Measurements from ENCODE around the gene TPGS2.

TPGS2 gene

GRCh38 chr18:36826556-36826955 is 2.2 kb downstream of the TPGS2 start:
- DNase-seq (ENCODE audit: low spot score) = no peak
- no peak overlapping the region for H3K4me2 ChIP-seq (ENCODE audit: insufficient read depth, low read length, poor library complexity, severe bottlenecking)
- H3K23ac ChIP-seq (ENCODE audit: low read depth, low read length, poor library complexity) = no peak overlapping the region
- H2BK120ac ChIP-seq (ENCODE audit: low read depth, low read length) = no peak overlapping the region
- no peak overlapping the region for H4K8ac ChIP-seq (ENCODE audit: low read depth, low read length)
- no peak overlapping the region for H2BK12ac ChIP-seq (ENCODE audit: low read length)
- H4K91ac ChIP-seq (ENCODE audit: low read depth, low read length, poor library complexity) = no peak overlapping the region
- peaks cover 0 to 2% of the 10 kb centered on the region in 2 donors for H3K4me1 ChIP-seq (ENCODE audit: control insufficient read depth in 2 of 2, insufficient read depth in 1 of 2, low read depth in 1 of 2, low read length in 2 of 2)
- no peak overlapping the region for H2BK15ac ChIP-seq (ENCODE audit: low read length)
- no peak overlapping the region for H3K14ac ChIP-seq (ENCODE audit: low read length)
- H3K36me3 ChIP-seq (replicated peaks in 1 of 2; ENCODE audit: control insufficient read depth in 2 of 2, insufficient read depth in 2 of 2, low read length in 2 of 2) = peaks cover 5 to 46% of the 10 kb centered on the region in 2 donors
- no peak overlapping the region for H3K27ac ChIP-seq (replicated peaks; ENCODE audit: low read length)
- WGBS, 2 donors (ENCODE audit: extremely low coverage in 2 of 2, insufficient read length in 2 of 2, insufficient replicate concordance in 1 of 2) = no CpG with 5 or more reads among the region's 3 CpGs
- H3K9me3 ChIP-seq (replicated peaks in 1 of 2; ENCODE audit: control insufficient read depth in 2 of 2, insufficient read depth in 1 of 2, low read depth in 1 of 2, low read length in 2 of 2) = peaks cover 0 to 13% of the 10 kb centered on the region in 2 donors
- H3K27me3 ChIP-seq (ENCODE audit: control insufficient read depth in 3 of 3, insufficient read depth in 3 of 3, low read depth in 1 of 3, low read length in 3 of 3) = no peaks in the 10 kb centered on the region
- no peak overlapping the region for H3K4ac ChIP-seq (ENCODE audit: low read length)
- H2AK5ac ChIP-seq (ENCODE audit: low read depth, low read length) = no peak overlapping the region
- no peak overlapping the region for H2AFZ ChIP-seq (ENCODE audit: low read length)
- no peak overlapping the region for H3K4me3 ChIP-seq (ENCODE audit: low read length in 2 of 2)
- H2BK5ac ChIP-seq (ENCODE audit: low read length) = no peak overlapping the region
- H3K18ac ChIP-seq (ENCODE audit: low read length) = no peak overlapping the region
- H3K9ac ChIP-seq (ENCODE audit: low read depth, low read length, poor library complexity) = no peak overlapping the region
- H3K79me1 ChIP-seq (ENCODE audit: low read depth, low read length) = peaks cover 5% of the 10 kb centered on the region

- no peaks in the 10 kb centered on the region for H3K27me3 ChIP-seq (ENCODE audit: control insufficient read depth in 3 of 3, insufficient read depth in 3 of 3, low read depth in 1 of 3, low read length in 3 of 3)
- peaks cover 5 to 56% of the 10 kb centered on the region in 2 donors for H3K36me3 ChIP-seq (replicated peaks in 1 of 2; ENCODE audit: control insufficient read depth in 2 of 2, insufficient read depth in 2 of 2, low read length in 2 of 2)
- peaks cover 0 to 13% of the 10 kb centered on the region in 2 donors for H3K9me3 ChIP-seq (replicated peaks in 1 of 2; ENCODE audit: control insufficient read depth in 2 of 2, insufficient read depth in 1 of 2, low read depth in 1 of 2, low read length in 2 of 2)
- H2BK12ac ChIP-seq (ENCODE audit: low read length) = no peak overlapping the region
- no peak overlapping the region for H3K4me3 ChIP-seq (ENCODE audit: low read length in 2 of 2)
- H3K4ac ChIP-seq (ENCODE audit: low read length) = no peak overlapping the region
- no peak overlapping the region for H3K4me2 ChIP-seq (ENCODE audit: insufficient read depth, low read length, poor library complexity, severe bottlenecking)
- no peak overlapping the region for H2AFZ ChIP-seq (ENCODE audit: low read length)
- peaks cover 0 to 2% of the 10 kb centered on the region in 2 donors for H3K4me1 ChIP-seq (ENCODE audit: control insufficient read depth in 2 of 2, insufficient read depth in 1 of 2, low read depth in 1 of 2, low read length in 2 of 2)
- H3K79me1 ChIP-seq (ENCODE audit: low read depth, low read length) = peaks cover 5% of the 10 kb centered on the region
- no peak overlapping the region for H4K91ac ChIP-seq (ENCODE audit: low read depth, low read length, poor library complexity)
- no peak overlapping the region for H2BK15ac ChIP-seq (ENCODE audit: low read length)
- H2AK5ac ChIP-seq (ENCODE audit: low read depth, low read length) = no peak overlapping the region
- no peak overlapping the region for H3K23ac ChIP-seq (ENCODE audit: low read depth, low read length, poor library complexity)
- no peak overlapping the region for H3K27ac ChIP-seq (replicated peaks; ENCODE audit: low read length)
- no peak overlapping the region for H4K8ac ChIP-seq (ENCODE audit: low read depth, low read length)
- H3K14ac ChIP-seq (ENCODE audit: low read length) = no peak overlapping the region
- no peak overlapping the region for H3K9ac ChIP-seq (ENCODE audit: low read depth, low read length, poor library complexity)
- DNase-seq (ENCODE audit: low spot score) = no peak
- no peak overlapping the region for H2BK120ac ChIP-seq (ENCODE audit: low read depth, low read length)
- no peak overlapping the region for H3K18ac ChIP-seq (ENCODE audit: low read length)
- no peak overlapping the region for H2BK5ac ChIP-seq (ENCODE audit: low read length)
Measured at GRCh38 chr18:36825526-36825925, 3.3 kb downstream of the TPGS2 start.

GRCh38 chr18:36821681-36822080 is 7.1 kb downstream of the TPGS2 start:
- Histone ChIP-seq H2AK5ac (ENCODE audit: low read depth, low read length) (no peak overlapping the region), H4K91ac (ENCODE audit: low read depth, low read length, poor library complexity) (no peak overlapping the region), H3K27me3 (ENCODE audit: control insufficient read depth in 3 of 3, insufficient read depth in 3 of 3, low read depth in 1 of 3, low read length in 3 of 3) (no peaks in the 10 kb centered on the region), H2BK120ac (ENCODE audit: low read depth, low read length) (no peak overlapping the region), H2BK5ac (ENCODE audit: low read length) (no peak overlapping the region), H3K4me1 (ENCODE audit: control insufficient read depth in 2 of 2, insufficient read depth in 1 of 2, low read depth in 1 of 2, low read length in 2 of 2) (no peaks in the 10 kb centered on the region), H3K14ac (ENCODE audit: low read length) (no peak overlapping the region), H3K9me3 (replicated peaks in 1 of 2; ENCODE audit: control insufficient read depth in 2 of 2, insufficient read depth in 1 of 2, low read depth in 1 of 2, low read length in 2 of 2) (peaks cover 0 to 12% of the 10 kb centered on the region in 2 donors), H3K4me3 (ENCODE audit: low read length in 2 of 2) (no peak overlapping the region), H3K36me3 (replicated peaks in 1 of 2; ENCODE audit: control insufficient read depth in 2 of 2, insufficient read depth in 2 of 2, low read length in 2 of 2) (peaks cover 17 to 90% of the 10 kb centered on the region in 2 donors), H3K4ac (ENCODE audit: low read length) (no peak overlapping the region), H3K27ac (replicated peaks; ENCODE audit: low read length) (no peak overlapping the region), H3K23ac (ENCODE audit: low read depth, low read length, poor library complexity) (no peak overlapping the region), H3K18ac (ENCODE audit: low read length) (no peak overlapping the region), H4K8ac (ENCODE audit: low read depth, low read length) (no peak overlapping the region), H3K79me1 (ENCODE audit: low read depth, low read length) (no peaks in the 10 kb centered on the region), H3K9ac (ENCODE audit: low read depth, low read length, poor library complexity) (no peak overlapping the region), H2AFZ (ENCODE audit: low read length) (no peak overlapping the region), H3K4me2 (ENCODE audit: insufficient read depth, low read length, poor library complexity, severe bottlenecking) (no peak overlapping the region), H2BK12ac (ENCODE audit: low read length) (no peak overlapping the region), H2BK15ac (ENCODE audit: low read length) (no peak overlapping the region)
- DNase-seq (ENCODE audit: low spot score) = no peak
- no CpG with 5 or more reads among the region's 4 CpGs for WGBS, 2 donors (ENCODE audit: extremely low coverage in 2 of 2, insufficient read length in 2 of 2, insufficient replicate concordance in 1 of 2)

GRCh38 chr18:36819621-36820020 is 9.2 kb downstream of the TPGS2 start:
- Histone ChIP-seq H2BK120ac (ENCODE audit: low read depth, low read length) (no peak overlapping the region), H2BK15ac (ENCODE audit: low read length) (no peak overlapping the region), H3K23ac (ENCODE audit: low read depth, low read length, poor library complexity) (no peak overlapping the region), H2AK5ac (ENCODE audit: low read depth, low read length) (no peak overlapping the region), H3K4me2 (ENCODE audit: insufficient read depth, low read length, poor library complexity, severe bottlenecking) (no peak overlapping the region), H3K79me1 (ENCODE audit: low read depth, low read length) (no peaks in the 10 kb centered on the region), H4K8ac (ENCODE audit: low read depth, low read length) (no peak overlapping the region), H3K18ac (ENCODE audit: low read length) (no peak overlapping the region), H4K91ac (ENCODE audit: low read depth, low read length, poor library complexity) (no peak overlapping the region), H3K36me3 (replicated peaks in 1 of 2; ENCODE audit: control insufficient read depth in 2 of 2, insufficient read depth in 2 of 2, low read length in 2 of 2) (peaks cover 19 to 95% of the 10 kb centered on the region in 2 donors), H3K27me3 (ENCODE audit: control insufficient read depth in 3 of 3, insufficient read depth in 3 of 3, low read depth in 1 of 3, low read length in 3 of 3) (no peaks in the 10 kb centered on the region), H2BK12ac (ENCODE audit: low read length) (no peak overlapping the region), H3K14ac (ENCODE audit: low read length) (no peak overlapping the region), H3K9me3 (replicated peaks in 1 of 2; ENCODE audit: control insufficient read depth in 2 of 2, insufficient read depth in 1 of 2, low read depth in 1 of 2, low read length in 2 of 2) (peaks cover 0 to 4% of the 10 kb centered on the region in 2 donors), H3K4me3 (ENCODE audit: low read length in 2 of 2) (no peak overlapping the region), H3K27ac (replicated peaks; ENCODE audit: low read length) (no peak overlapping the region), H3K9ac (ENCODE audit: low read depth, low read length, poor library complexity) (no peak overlapping the region), H2AFZ (ENCODE audit: low read length) (no peak overlapping the region), H3K4ac (ENCODE audit: low read length) (no peak overlapping the region), H2BK5ac (ENCODE audit: low read length) (no peak overlapping the region), H3K4me1 (ENCODE audit: control insufficient read depth in 2 of 2, insufficient read depth in 1 of 2, low read depth in 1 of 2, low read length in 2 of 2) (peaks cover 0 to 3% of the 10 kb centered on the region in 2 donors)
- no peak for DNase-seq (ENCODE audit: low spot score)

Data from neuronal stem cell (in vitro differentiated cells).